OCI-LY3 (cell line): ENCODE measurements around the gene TRIM32.

Experiments used
- EZH2phosphoT487 ChIP-seq: fragments of 200-600 bp; shearing (Covaris generic); IDR thresholded peaks from 2 replicates; pipeline ENCODE4 v1.6.1; 2018; ENCODE audit warnings: antibody characterized with exemption, mixed run types, low read depth
- TF ChIP-seq, protein P1 (sequence below): fragments of 200-600, 300-600 bp; sonication (generic); IDR thresholded peaks from 2 replicates; pipeline ENCODE4 v1.5.1; 2014; ENCODE audit warnings: antibody characterized with exemption, low read length, low read depth

DNA sequence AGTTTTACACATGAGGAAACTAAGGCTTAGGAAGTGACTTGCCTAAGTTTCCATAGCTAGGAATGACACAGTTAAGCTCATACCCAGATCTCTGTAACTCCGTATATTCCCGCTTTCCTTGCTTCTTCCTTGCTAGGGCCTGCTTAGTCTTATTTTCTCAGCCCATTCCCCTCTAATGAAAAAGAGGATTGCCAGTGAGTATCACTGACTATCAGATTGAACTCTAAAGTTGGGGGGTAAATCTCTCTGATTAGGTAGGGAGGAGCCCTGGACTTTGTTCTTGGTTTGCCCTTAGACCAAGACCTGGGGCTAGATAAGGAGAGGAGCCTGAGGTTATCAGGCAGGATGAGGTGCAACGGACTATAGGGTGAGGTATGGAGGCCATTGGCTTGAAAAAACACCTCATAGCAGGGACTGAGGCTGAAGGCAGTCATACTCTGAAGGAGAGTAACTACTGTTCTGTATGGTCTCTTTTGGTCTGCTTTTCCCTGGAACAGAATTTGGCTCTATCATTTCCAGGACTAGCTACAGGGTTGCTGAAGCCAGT lies 2.5 kb downstream of the TRIM32 start:
- TF ChIP-seq, protein P1, sequence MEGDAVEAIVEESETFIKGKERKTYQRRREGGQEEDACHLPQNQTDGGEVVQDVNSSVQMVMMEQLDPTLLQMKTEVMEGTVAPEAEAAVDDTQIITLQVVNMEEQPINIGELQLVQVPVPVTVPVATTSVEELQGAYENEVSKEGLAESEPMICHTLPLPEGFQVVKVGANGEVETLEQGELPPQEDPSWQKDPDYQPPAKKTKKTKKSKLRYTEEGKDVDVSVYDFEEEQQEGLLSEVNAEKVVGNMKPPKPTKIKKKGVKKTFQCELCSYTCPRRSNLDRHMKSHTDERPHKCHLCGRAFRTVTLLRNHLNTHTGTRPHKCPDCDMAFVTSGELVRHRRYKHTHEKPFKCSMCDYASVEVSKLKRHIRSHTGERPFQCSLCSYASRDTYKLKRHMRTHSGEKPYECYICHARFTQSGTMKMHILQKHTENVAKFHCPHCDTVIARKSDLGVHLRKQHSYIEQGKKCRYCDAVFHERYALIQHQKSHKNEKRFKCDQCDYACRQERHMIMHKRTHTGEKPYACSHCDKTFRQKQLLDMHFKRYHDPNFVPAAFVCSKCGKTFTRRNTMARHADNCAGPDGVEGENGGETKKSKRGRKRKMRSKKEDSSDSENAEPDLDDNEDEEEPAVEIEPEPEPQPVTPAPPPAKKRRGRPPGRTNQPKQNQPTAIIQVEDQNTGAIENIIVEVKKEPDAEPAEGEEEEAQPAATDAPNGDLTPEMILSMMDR, result no peak
- TF ChIP-seq EZH2phosphoT487, result no peak
